ENCODE measurements around the gene KRT15. TPM values are rescaled to one million over a fixed set of nuclear protein-coding genes. Genes with fewer than 3 reads are reported as not detected.

Gene KRT15
- total RNA-seq, 1 experiment from 2014 or later: 0.55 TPM

DNA sequence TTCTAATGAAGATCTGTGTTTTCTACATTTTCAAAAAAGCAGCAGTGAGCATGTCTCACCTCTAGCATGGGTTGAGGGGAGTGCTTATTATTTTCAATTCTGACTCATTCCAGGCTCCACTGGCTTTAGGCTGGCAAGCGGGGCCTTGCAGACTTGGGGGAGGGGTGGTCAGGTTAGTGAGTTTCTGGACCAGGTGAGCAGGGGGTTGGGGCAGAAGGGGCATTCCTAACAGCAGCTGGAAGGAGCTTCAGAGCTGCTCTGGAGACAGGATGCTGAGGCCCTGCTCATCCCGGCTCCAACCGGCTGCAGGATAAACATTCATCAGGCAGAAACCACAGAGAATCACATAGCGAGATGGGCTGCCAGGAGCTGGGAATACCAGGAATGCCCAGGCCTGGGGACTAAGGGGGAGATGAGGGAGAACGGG, 19.9 kb upstream of the KRT15 start (continued):
- TF ChIP-seq ESRRA (CRISPR knock-in tag; IDR thresholded peaks at IDR 0.05; ENCODE audit: borderline replicate concordance) (no peak), MYBL2 (CRISPR knock-in tag; IDR thresholded peaks at IDR 0.05) (no peak)
- TF ChIP-seq, protein P1, sequence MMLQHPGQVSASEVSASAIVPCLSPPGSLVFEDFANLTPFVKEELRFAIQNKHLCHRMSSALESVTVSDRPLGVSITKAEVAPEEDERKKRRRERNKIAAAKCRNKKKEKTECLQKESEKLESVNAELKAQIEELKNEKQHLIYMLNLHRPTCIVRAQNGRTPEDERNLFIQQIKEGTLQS (CRISPR knock-in tag; conservative IDR thresholded peaks at IDR 0.05): no peak

DNA sequence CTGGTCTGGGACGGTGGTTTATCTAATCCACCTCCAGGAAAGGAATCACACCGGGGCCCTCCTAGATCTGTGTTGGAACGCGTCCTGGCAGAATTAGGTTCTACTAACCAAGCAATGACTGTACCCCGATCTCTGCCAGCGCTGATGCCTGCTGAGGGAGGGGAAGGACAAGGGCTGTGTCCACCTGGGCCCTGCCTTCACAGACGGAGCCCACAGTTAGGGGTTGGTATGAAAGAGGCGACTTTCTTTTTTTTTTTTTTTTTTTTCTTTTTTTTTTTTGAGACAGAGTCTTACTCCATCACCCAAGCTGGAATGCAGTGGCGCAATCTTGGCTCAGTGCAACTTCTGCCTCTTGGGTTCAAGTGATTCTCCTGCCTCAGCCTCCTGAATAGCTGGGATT, 19.3 kb upstream of the KRT15 start:
- TF ChIP-seq, protein P2, sequence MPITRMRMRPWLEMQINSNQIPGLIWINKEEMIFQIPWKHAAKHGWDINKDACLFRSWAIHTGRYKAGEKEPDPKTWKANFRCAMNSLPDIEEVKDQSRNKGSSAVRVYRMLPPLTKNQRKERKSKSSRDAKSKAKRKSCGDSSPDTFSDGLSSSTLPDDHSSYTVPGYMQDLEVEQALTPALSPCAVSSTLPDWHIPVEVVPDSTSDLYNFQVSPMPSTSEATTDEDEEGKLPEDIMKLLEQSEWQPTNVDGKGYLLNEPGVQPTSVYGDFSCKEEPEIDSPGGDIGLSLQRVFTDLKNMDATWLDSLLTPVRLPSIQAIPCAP (CRISPR knock-in tag; IDR thresholded peaks at IDR 0.05): no peak
- TF ChIP-seq TEAD4 (CRISPR knock-in tag; IDR thresholded peaks at IDR 0.05): no peak
- no peak for TF ChIP-seq JAZF1 (CRISPR knock-in tag; IDR thresholded peaks at IDR 0.05)
- TF ChIP-seq, protein P3, sequence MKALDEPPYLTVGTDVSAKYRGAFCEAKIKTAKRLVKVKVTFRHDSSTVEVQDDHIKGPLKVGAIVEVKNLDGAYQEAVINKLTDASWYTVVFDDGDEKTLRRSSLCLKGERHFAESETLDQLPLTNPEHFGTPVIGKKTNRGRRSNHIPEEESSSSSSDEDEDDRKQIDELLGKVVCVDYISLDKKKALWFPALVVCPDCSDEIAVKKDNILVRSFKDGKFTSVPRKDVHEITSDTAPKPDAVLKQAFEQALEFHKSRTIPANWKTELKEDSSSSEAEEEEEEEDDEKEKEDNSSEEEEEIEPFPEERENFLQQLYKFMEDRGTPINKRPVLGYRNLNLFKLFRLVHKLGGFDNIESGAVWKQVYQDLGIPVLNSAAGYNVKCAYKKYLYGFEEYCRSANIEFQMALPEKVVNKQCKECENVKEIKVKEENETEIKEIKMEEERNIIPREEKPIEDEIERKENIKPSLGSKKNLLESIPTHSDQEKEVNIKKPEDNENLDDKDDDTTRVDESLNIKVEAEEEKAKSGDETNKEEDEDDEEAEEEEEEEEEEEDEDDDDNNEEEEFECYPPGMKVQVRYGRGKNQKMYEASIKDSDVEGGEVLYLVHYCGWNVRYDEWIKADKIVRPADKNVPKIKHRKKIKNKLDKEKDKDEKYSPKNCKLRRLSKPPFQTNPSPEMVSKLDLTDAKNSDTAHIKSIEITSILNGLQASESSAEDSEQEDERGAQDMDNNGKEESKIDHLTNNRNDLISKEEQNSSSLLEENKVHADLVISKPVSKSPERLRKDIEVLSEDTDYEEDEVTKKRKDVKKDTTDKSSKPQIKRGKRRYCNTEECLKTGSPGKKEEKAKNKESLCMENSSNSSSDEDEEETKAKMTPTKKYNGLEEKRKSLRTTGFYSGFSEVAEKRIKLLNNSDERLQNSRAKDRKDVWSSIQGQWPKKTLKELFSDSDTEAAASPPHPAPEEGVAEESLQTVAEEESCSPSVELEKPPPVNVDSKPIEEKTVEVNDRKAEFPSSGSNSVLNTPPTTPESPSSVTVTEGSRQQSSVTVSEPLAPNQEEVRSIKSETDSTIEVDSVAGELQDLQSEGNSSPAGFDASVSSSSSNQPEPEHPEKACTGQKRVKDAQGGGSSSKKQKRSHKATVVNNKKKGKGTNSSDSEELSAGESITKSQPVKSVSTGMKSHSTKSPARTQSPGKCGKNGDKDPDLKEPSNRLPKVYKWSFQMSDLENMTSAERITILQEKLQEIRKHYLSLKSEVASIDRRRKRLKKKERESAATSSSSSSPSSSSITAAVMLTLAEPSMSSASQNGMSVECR (CRISPR knock-in tag; IDR thresholded peaks at IDR 0.05; ENCODE audit: borderline replicate concordance): no peak
- TF ChIP-seq GABPB1 (CRISPR knock-in tag; IDR thresholded peaks at IDR 0.05): no peak
- no peak for TF ChIP-seq CBFB (CRISPR knock-in tag; IDR thresholded peaks at IDR 0.05; ENCODE audit: low read depth)
- TF ChIP-seq, protein P4, sequence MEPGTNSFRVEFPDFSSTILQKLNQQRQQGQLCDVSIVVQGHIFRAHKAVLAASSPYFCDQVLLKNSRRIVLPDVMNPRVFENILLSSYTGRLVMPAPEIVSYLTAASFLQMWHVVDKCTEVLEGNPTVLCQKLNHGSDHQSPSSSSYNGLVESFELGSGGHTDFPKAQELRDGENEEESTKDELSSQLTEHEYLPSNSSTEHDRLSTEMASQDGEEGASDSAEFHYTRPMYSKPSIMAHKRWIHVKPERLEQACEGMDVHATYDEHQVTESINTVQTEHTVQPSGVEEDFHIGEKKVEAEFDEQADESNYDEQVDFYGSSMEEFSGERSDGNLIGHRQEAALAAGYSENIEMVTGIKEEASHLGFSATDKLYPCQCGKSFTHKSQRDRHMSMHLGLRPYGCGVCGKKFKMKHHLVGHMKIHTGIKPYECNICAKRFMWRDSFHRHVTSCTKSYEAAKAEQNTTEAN (CRISPR knock-in tag; IDR thresholded peaks at IDR 0.05): no peak
- no peak for TF ChIP-seq SMAD3 (CRISPR knock-in tag; IDR thresholded peaks at IDR 0.05; ENCODE audit: borderline replicate concordance)
- Mint-ChIP-seq H3K27ac (no peak overlapping the region), H3K9me3 (no peaks in the 10 kb centered on the region), H3K27me3 (ENCODE audit: low read depth) (no peaks in the 10 kb centered on the region), H3K36me3 (no peaks in the 10 kb centered on the region), H3K4me1 (peaks cover 48% of the 10 kb centered on the region), H3K4me3 (no peak overlapping the region)
- ATAC-seq: no peak
- DNase-seq (ENCODE audit: low spot score): no peak
- POLR2A ChIA-PET: interaction anchor here (1.0 to 1.1 kb wide), 3 partner anchors 9 to 152 kb away, joined by 3 to 7 read pairs (median 5); partner anchors contain the start of gene KRT19
- CTCF ChIA-PET: interaction anchor here (1.0 to 7.4 kb wide), 6 partner anchors 10 to 128 kb away, joined by 3 to 122 read pairs (median 5); partner anchors contain the start of gene KRT19

DNA sequence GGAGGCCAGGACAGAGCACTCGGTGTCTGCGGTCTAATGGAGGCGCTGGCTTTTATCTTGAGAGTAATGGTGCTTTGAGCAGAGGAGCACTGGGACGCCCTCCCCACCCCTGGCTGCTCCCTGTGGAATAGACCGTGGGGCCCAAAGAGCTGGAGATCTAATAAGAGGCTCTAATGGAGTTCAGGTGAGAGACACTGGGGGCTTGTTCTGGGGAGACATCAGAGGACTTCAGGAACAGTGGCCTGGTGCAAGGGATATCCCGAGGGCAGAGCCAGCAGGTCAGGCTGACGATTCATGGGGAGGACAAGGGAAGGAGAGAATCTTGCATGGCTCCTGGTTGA, 18.9 kb upstream of the KRT15 start:
- H3K36me3 Mint-ChIP-seq: no peaks in the 10 kb centered on the region
- no peak for DNase-seq (ENCODE audit: low spot score)
- no peaks in the 10 kb centered on the region for H3K9me3 Mint-ChIP-seq
- no peaks in the 10 kb centered on the region for H3K27me3 Mint-ChIP-seq (ENCODE audit: low read depth)
- H3K4me3 Mint-ChIP-seq: no peak overlapping the region
- H3K4me1 Mint-ChIP-seq: peaks cover 52% of the 10 kb centered on the region
- ATAC-seq: no peak
- CTCF ChIA-PET: interaction anchor here (0.6 to 7.4 kb wide), 4 partner anchors 11 to 128 kb away, joined by 3 to 122 read pairs (median 6); no protein-coding TSS in a partner anchor
- no peak overlapping the region for H3K27ac Mint-ChIP-seq
- POLR2A ChIA-PET: interaction anchor here (0.6 kb wide), 1 partner anchor 890 kb away, joined by 3 read pairs; no protein-coding TSS in a partner anchor
- TF ChIP-seq ZNF671 (CRISPR knock-in tag; IDR thresholded peaks at IDR 0.05) (no peak), SOX15 (CRISPR knock-in tag; IDR thresholded peaks at IDR 0.05) (no peak), RORB (CRISPR knock-in tag; IDR thresholded peaks at IDR 0.05) (no peak), EMX1 (CRISPR knock-in tag; IDR thresholded peaks at IDR 0.05) (no peak), FOXJ3 (CRISPR knock-in tag; IDR thresholded peaks at IDR 0.05; ENCODE audit: borderline replicate concordance) (no peak), KAT7 (CRISPR knock-in tag; IDR thresholded peaks at IDR 0.05; ENCODE audit: borderline replicate concordance) (no peak), FOXK1 (CRISPR knock-in tag; IDR thresholded peaks at IDR 0.05) (no peak), SMAD4 (CRISPR knock-in tag; IDR thresholded peaks at IDR 0.05) (no peak), ZNF263 (CRISPR knock-in tag; IDR thresholded peaks at IDR 0.05; ENCODE audit: low read depth) (no peak)
- TF ChIP-seq, protein P5, sequence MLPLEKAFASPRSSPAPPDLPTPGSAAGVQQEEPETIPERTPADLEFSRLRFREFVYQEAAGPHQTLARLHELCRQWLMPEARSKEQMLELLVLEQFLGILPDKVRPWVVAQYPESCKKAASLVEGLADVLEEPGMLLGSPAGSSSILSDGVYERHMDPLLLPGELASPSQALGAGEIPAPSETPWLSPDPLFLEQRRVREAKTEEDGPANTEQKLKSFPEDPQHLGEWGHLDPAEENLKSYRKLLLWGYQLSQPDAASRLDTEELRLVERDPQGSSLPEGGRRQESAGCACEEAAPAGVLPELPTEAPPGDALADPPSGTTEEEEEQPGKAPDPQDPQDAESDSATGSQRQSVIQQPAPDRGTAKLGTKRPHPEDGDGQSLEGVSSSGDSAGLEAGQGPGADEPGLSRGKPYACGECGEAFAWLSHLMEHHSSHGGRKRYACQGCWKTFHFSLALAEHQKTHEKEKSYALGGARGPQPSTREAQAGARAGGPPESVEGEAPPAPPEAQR (CRISPR knock-in tag; IDR thresholded peaks at IDR 0.05): no peak
- TF ChIP-seq, protein P6, sequence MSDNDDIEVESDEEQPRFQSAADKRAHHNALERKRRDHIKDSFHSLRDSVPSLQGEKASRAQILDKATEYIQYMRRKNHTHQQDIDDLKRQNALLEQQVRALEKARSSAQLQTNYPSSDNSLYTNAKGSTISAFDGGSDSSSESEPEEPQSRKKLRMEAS (CRISPR knock-in tag; IDR thresholded peaks at IDR 0.05): no peak
- TF ChIP-seq, protein P7, sequence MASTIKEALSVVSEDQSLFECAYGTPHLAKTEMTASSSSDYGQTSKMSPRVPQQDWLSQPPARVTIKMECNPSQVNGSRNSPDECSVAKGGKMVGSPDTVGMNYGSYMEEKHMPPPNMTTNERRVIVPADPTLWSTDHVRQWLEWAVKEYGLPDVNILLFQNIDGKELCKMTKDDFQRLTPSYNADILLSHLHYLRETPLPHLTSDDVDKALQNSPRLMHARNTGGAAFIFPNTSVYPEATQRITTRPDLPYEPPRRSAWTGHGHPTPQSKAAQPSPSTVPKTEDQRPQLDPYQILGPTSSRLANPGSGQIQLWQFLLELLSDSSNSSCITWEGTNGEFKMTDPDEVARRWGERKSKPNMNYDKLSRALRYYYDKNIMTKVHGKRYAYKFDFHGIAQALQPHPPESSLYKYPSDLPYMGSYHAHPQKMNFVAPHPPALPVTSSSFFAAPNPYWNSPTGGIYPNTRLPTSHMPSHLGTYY (CRISPR knock-in tag; IDR thresholded peaks at IDR 0.05): no peak

Data from WTC11 (cell line).